ENCODE data around the gene ADAMTS12.

DNA sequence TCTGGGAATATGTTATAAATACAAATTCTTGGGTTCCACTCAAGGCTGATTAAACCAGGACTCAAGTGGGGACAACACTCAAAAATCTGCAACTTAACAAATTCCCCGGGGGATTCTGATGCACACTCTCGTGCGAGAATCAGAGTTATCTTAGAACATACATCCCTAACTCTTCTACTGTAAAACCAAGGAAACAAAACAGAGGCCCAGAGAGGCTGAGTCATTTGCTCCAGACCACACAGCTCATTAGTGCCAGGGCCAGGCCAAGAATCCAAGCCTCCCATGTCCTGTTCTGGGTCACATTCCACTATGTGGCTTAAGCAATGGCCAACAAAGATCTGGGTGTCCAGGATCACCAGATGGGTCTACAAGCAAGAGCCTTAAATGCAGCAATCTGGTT, 166.0 kb downstream of the ADAMTS12 start:
- TF ChIP-seq NBN (IDR thresholded peaks at IDR 0.05) (no peak), EZH2 (IDR thresholded peaks at IDR 0.05; ENCODE audit: borderline replicate concordance, control insufficient read depth, low read depth, low read length) (no peak), CEBPB (IDR thresholded peaks at IDR 0.05; ENCODE audit: borderline replicate concordance in 1 of 2, low read depth in 2 of 2, low read length in 2 of 2) (no peak), STAT1 (conservative IDR thresholded peaks at IDR 0.05) (no peak), SKIL (IDR thresholded peaks at IDR 0.05; ENCODE audit: low read depth, poor library complexity, severe bottlenecking) (no peak), TCF3 (IDR thresholded peaks at IDR 0.05; ENCODE audit: borderline replicate concordance, insufficient read depth, low read depth, low read length) (no peak), SIN3A (IDR thresholded peaks at IDR 0.05; ENCODE audit: low read depth, low read length) (no peak), POU2F2 (IDR thresholded peaks at IDR 0.05; ENCODE audit: borderline replicate concordance, low read depth, low read length) (no peak), ZNF24 (IDR thresholded peaks at IDR 0.05) (no peak), RAD21 (IDR thresholded peaks at IDR 0.05; ENCODE audit: insufficient read depth, low read depth, low read length) (no peak), JUND (IDR thresholded peaks at IDR 0.05; ENCODE audit: low read depth, low read length) (no peak)
- TF ChIP-seq, protein P1, sequence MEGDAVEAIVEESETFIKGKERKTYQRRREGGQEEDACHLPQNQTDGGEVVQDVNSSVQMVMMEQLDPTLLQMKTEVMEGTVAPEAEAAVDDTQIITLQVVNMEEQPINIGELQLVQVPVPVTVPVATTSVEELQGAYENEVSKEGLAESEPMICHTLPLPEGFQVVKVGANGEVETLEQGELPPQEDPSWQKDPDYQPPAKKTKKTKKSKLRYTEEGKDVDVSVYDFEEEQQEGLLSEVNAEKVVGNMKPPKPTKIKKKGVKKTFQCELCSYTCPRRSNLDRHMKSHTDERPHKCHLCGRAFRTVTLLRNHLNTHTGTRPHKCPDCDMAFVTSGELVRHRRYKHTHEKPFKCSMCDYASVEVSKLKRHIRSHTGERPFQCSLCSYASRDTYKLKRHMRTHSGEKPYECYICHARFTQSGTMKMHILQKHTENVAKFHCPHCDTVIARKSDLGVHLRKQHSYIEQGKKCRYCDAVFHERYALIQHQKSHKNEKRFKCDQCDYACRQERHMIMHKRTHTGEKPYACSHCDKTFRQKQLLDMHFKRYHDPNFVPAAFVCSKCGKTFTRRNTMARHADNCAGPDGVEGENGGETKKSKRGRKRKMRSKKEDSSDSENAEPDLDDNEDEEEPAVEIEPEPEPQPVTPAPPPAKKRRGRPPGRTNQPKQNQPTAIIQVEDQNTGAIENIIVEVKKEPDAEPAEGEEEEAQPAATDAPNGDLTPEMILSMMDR (IDR thresholded peaks at IDR 0.05 in 2 of 3, conservative IDR thresholded peaks at IDR 0.05 in 1 of 3; ENCODE audit: control insufficient read depth in 2 of 3, extremely low read depth in 1 of 3, insufficient read depth in 1 of 3, low read depth in 3 of 3, low read length in 3 of 3): no peak
- TF ChIP-seq, protein P2, sequence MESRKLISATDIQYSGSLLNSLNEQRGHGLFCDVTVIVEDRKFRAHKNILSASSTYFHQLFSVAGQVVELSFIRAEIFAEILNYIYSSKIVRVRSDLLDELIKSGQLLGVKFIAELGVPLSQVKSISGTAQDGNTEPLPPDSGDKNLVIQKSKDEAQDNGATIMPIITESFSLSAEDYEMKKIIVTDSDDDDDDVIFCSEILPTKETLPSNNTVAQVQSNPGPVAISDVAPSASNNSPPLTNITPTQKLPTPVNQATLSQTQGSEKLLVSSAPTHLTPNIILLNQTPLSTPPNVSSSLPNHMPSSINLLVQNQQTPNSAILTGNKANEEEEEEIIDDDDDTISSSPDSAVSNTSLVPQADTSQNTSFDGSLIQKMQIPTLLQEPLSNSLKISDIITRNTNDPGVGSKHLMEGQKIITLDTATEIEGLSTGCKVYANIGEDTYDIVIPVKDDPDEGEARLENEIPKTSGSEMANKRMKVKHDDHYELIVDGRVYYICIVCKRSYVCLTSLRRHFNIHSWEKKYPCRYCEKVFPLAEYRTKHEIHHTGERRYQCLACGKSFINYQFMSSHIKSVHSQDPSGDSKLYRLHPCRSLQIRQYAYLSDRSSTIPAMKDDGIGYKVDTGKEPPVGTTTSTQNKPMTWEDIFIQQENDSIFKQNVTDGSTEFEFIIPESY (IDR thresholded peaks at IDR 0.05): no peak
